Activated CD8-positive, alpha-beta memory T cell treated with anti-CD3 and anti-CD28 coated beads, Interleukin-2, amount 50 U/mL, for 1 hour (primary cell): ENCODE data around the gene JTB.

ENCODE experiments used
- DNase-seq: peaks from one replicate; pipeline ENCODE4 v3.0.0-alpha.2; 2020; ENCODE audit errors: extremely low read depth

The JTB gene

DNA sequence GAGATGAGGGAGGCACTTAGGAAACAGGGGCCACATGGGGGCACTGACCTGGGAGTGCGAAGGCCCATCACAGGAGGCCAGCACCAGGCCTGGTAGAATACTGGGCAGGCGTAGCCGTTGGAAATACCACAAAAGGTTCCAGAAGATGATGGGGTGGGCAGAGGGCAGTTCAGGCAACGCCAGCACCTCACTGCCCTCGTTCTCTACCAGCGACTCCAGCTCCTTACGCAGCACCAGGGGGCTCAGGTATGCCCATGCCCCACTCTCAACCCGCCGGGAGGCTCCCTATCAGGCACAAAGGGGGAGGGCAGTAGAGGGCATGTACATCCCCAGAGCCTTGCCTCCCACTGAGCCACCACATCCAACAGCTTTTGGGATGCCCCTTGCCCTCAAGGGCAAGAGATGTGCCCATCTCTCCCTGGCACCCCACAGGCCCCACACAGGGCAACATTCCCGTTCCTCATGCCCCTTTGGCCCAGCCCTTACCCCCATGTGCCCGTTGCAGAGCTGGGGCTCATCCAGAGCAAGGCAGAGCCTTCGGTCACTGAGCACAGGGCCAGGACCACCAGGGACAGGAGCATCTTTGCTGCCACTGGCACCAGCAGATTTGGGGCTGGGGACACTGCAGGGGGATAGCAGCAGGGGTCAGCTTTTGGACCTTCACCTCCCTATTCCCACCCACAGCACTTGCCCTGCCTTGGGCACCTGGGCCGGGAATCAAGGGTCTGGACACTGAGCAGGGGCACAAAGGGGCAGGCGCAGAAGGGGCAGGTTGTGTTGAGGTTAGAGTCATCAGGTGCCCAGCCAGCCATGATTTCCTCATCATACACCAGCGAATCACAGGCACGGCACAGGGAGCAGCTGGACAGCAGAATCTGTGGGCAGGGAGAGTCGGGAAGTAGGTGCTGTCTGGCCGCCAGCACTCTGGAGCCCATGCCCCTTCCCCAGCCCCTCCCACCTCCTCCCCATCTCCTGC lies 45.0 kb downstream of the JTB start:
- no peak for DNase-seq

GRCh38 chr1:153929981-153930948 lies 47.2 kb downstream of the JTB start:
- no peak for DNase-seq

DNA sequence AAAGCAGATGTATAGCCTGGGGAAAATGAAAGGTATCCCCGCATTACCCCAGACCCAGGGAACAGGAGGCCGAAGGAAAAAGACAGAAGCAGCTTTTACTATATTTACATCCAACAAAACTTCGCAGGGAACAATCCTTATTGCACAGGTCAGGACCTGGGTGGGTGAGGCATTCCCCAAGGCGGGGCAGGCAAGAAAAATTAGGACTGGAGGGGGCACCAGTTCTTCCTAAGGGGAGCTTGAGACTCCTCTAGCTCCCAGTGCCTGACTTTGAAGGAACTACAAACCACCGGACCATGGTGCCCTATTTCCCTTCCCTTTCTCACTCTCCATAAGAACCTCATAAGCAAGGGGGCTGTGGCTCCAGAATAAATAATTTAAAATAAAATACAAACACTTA lies 48.0 kb downstream of the JTB start:
- no peak for DNase-seq

DNA sequence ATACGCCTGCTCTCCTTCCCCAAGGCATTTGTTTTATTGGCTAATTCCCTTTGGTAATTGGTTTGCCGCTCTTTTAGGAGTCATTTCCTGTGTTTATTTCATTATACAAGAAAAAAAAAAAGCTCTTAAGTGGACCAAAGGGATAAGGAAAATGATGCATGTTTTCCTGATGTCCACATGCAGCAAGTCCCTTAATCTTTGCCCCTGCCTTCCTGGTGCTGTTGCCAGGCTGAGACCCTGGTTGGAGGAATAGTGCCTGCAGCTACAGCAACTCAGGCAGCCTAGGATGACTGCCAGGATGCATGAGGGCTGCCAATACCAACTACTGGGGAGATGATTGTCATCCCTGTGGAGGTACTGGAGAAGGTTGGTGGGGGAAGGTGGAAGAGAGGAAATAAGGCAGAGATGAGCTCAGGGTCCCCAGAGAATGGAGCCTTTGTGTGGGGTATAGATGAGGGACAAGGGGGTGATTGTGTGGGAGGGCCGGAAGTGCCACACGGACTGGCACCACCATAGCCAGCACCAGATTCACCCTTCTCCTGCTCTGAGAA lies 48.6 kb downstream of the JTB start:
- DNase-seq, result no peak

DNA sequence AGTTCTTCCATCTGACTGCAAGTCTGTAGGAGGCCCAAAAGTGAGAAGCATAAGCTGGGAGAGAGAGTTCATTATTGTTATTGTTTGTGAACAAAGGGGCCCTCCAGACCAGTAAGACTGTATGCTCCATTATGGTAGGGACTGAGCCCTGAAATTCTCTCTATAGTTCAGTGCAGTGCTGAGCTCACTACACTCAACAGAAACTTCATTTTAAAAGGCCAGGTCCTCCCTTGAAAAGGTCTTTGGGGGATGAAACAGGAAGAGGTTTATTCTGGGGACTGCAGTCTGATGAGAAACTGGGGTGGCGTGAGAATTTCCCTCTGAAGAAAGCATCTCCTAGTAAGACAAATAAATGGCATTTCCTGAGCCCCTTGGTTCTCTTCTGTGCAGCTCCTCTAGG lies 49.2 kb downstream of the JTB start:
- no peak for DNase-seq

DNA sequence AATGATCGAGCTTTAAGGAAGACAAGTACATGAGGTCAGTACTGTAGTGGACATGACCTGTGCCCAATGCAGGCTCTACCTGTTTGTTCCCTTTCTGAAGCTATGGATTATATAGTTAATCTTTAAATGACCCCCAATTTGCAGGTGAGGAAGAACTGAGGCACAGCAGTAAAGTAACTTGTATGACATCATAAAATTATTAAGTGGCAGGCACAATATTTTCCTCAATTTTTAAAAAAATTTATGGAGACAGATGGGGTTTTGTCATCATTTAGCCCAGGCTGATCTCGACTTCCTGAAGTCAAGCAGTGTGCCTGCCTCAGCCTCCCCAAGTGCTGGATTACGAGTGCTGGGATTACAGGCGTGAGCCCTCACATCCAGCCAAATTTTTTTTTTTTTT lies 51.1 kb downstream of the JTB start:
- no peak for DNase-seq
